HEK293T (cell line): ENCODE data around the gene FHIP1A.

Experiments
- CTCF ChIA-PET: fragments of 350-600 bp; formaldehyde crosslinking; extraction: SDS; loops from one replicate; lab custom pipeline; 2021; ENCODE audit warnings: antibody characterized with exemption, inconsistent platforms; lab: Yijun Ruan, JAX
- POLR2A ChIA-PET: fragments of 350-600 bp; formaldehyde crosslinking; extraction: SDS; loops from one replicate; lab custom pipeline; 2020; ENCODE audit warnings: antibody characterized with exemption, inconsistent platforms; lab: Yijun Ruan, JAX
- DNase-seq: peaks from one replicate; pipeline ENCODE4 v3.0.0; 2012; ENCODE audit warnings: mixed read lengths; ENCODE audit errors: extremely low spot score
- ARNT ChIP-seq: fragments of 450-650 bp; IDR thresholded peaks from 2 replicates; pipeline ENCODE4 v1.6.1; 2017; ENCODE audit warnings: mild to moderate bottlenecking
- BHLHE40 ChIP-seq: fragments of 450-650 bp; IDR thresholded peaks from 2 replicates; pipeline ENCODE4 v1.6.1; 2016; ENCODE audit warnings: mild to moderate bottlenecking, moderate library complexity, borderline replicate concordance
- CTBP1 ChIP-seq: fragments of 450-650 bp; IDR thresholded peaks from 2 replicates; pipeline ENCODE4 v1.6.1; 2016; ENCODE audit warnings: borderline replicate concordance
- ELF4 ChIP-seq: fragments of 450-650 bp; IDR thresholded peaks from 2 replicates; pipeline ENCODE4 v1.6.1; 2017; ENCODE audit warnings: antibody characterized with exemption
- FOXA1 ChIP-seq: fragments of 450-650 bp; IDR thresholded peaks from 2 replicates; pipeline ENCODE4 v1.6.1; 2016; ENCODE audit warnings: mild to moderate bottlenecking
- FOXK2 ChIP-seq: fragments of 450-650 bp; IDR thresholded peaks from 2 replicates; pipeline ENCODE4 v1.6.1; 2016; ENCODE audit warnings: mild to moderate bottlenecking
- FOXM1 ChIP-seq: fragments of 450-650 bp; IDR thresholded peaks from 2 replicates; pipeline ENCODE4 v1.6.1; 2017; ENCODE audit warnings: mild to moderate bottlenecking, borderline replicate concordance
- HDGF ChIP-seq: fragments of 450-650 bp; IDR thresholded peaks from 2 replicates; pipeline ENCODE4 v1.6.1; 2017; ENCODE audit warnings: antibody characterized with exemption, borderline replicate concordance
- L3MBTL2 ChIP-seq: fragments of 450-650 bp; conservative IDR thresholded peaks from 2 replicates; pipeline ENCODE4 v1.6.1; 2016; ENCODE audit warnings: mild to moderate bottlenecking
- LEF1 ChIP-seq: fragments of 450-650 bp; IDR thresholded peaks from 2 replicates; pipeline ENCODE4 v1.6.1; 2017; ENCODE audit warnings: mild to moderate bottlenecking, borderline replicate concordance
- NFRKB ChIP-seq: fragments of 450-650 bp; IDR thresholded peaks from 2 replicates; pipeline ENCODE4 v1.6.1; 2016; ENCODE audit warnings: mild to moderate bottlenecking, moderate library complexity
- SP1 ChIP-seq: fragments of 450-650 bp; IDR thresholded peaks from 2 replicates; pipeline ENCODE4 v1.6.1; 2017
- SUZ12 ChIP-seq: fragments of 450-650 bp; IDR thresholded peaks from 2 replicates; pipeline ENCODE4 v1.6.1; 2016; ENCODE audit warnings: mild to moderate bottlenecking
- TARDBP ChIP-seq: fragments of 450-650 bp; IDR thresholded peaks from 2 replicates; pipeline ENCODE4 v1.6.1; 2016
- ZNF384 ChIP-seq: fragments of 450-650 bp; IDR thresholded peaks from 2 replicates; pipeline ENCODE4 v1.6.1; 2016
- TF ChIP-seq, protein P1 (sequence below): fragments of 450-650 bp; IDR thresholded peaks from 2 replicates; pipeline ENCODE4 v1.6.1; 2016

FHIP1A gene

DNA sequence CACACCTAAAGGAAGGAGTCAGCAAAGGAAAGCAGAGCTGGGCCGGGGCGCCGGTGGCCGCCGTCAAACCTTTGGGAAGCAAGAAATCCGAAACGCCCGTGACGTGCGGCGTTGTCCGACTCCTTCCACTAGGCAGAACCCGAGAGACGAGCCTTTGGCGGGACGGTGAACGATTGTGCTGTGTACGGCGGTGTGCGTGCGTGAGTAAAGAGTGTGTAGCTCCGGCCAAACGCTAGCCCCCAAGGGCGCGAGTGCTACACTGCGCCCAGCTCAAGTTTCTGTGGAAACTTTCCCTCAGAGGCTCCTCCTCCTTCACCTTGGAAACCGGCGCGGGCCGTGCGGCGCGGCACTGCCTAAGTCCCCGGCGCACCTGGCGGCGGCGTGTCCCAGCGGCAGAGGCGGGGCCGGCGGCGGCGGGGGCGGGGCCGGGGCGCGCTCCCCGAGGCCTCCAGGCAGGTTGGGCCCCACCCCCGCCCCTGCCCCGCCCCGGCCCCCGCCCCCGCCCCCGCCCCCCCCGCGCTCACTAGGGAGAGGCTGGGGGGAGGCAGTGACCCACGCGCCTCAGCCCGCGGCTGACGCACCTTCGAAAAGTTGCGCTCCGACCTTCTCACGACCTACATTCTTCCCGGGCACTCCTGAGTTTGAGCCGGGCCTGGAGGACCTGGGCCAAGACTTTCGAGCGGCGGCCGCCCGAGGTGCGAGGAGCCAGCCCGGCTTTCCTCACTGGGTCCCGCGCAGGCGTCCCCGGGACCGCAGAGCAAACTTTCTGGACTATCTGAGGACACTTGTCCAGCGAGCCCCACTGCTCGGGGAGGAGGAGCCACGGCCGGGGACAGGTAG, at the start of gene FHIP1A:
TSS of gene FHIP1A (plus strand) at position 547 of the 840 bp plus-strand sequence. CDS start 157,084 bp downstream, outside the sequence.
- ChIA-PET POLR2A (interaction anchor here (0.8 to 1.4 kb wide), 7 partner anchors 12 to 105 kb away, joined by 3 to 5 read pairs (median 3); no protein-coding TSS in a partner anchor), CTCF (interaction anchor here (0.6 to 1.4 kb wide), 2 partner anchors 20 to 132 kb away, joined by 3 to 7 read pairs; partner anchors contain the start of gene PRSS48)
- TF ChIP-seq L3MBTL2 (peak; percentile 89), ELF4 (no peak), ARNT (0 out of 2 replicates have a peak, but pooled peaks have one; percentile 42), SP1 (no peak), BHLHE40 (no peak), FOXA1 (no peak), TARDBP (no peak)
- TF ChIP-seq, protein P1, sequence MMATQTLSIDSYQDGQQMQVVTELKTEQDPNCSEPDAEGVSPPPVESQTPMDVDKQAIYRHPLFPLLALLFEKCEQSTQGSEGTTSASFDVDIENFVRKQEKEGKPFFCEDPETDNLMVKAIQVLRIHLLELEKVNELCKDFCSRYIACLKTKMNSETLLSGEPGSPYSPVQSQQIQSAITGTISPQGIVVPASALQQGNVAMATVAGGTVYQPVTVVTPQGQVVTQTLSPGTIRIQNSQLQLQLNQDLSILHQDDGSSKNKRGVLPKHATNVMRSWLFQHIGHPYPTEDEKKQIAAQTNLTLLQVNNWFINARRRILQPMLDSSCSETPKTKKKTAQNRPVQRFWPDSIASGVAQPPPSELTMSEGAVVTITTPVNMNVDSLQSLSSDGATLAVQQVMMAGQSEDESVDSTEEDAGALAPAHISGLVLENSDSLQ: no peak
- peak; percentile 88 for DNase-seq

DNA sequence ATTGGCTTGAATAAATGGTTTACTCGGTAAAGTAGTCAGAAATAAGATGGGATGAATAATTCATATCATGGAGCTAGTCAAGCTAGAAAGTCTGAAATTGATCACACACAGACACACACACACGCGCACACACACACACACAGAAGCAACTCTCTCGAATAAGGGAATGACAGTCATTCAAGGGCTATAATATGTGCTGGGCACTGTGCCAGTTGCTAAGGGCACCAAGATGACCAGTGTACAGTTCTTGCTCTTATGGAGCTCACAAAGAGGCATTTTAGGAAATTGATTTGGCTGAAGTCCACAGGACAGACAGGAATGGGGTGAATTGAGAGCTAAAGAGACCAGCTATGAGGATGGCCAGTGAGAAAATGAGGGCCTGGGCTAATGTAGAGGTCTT, 49.4 kb upstream of the FHIP1A start:
- DNase-seq: no peak
- TF ChIP-seq SUZ12 (no peak), LEF1 (no peak), FOXA1 (no peak), ZNF384 (no peak), ELF4 (no peak), TARDBP (no peak), NFRKB (no peak), L3MBTL2 (no peak), ARNT (no peak), FOXM1 (no peak), SP1 (no peak), FOXK2 (no peak), BHLHE40 (no peak), CTBP1 (no peak), HDGF (no peak)
- TF ChIP-seq, protein P1: no peak
- POLR2A ChIA-PET: interaction anchor here (1.2 kb wide), 1 partner anchor 35 kb away, joined by 3 read pairs; the partner anchor contains the start of gene SH3D19
- CTCF ChIA-PET: interaction anchor here (1.5 kb wide), 1 partner anchor 82 kb away, joined by 4 read pairs; the partner anchor contains the start of gene PRSS48

DNA sequence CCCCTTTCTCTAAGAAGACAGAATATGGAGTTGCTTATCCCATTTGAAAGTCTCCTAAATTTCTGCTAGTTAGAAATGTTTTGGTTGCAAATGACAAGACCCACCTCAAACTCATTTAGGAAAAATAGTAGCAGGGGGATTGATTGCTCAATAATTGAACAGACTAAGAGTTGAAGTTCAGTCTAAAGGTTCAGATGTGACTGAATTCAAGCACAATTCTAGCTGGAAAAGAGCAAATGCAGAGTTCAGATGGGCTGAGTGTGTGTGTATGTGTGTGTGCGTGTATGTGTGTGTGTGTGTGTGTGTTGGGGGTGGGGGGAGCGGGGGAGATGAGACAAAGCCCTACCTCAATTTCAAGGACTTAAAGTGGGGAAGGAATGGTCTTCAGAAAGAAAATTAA, 47.9 kb upstream of the FHIP1A start:
- POLR2A ChIA-PET: no interaction called here
- CTCF ChIA-PET: no interaction called here
- TF ChIP-seq TARDBP: no peak
- no peak for TF ChIP-seq ARNT
- TF ChIP-seq BHLHE40: no peak
- TF ChIP-seq FOXM1: no peak
- no peak for TF ChIP-seq ZNF384
- TF ChIP-seq NFRKB: no peak
- TF ChIP-seq, protein P1: no peak
- no peak for TF ChIP-seq ELF4
- no peak for TF ChIP-seq HDGF
- TF ChIP-seq LEF1: no peak
- no peak for TF ChIP-seq SUZ12
- TF ChIP-seq SP1: no peak
- no peak for TF ChIP-seq FOXA1
- TF ChIP-seq L3MBTL2: no peak
- TF ChIP-seq FOXK2: no peak
- no peak for DNase-seq

DNA sequence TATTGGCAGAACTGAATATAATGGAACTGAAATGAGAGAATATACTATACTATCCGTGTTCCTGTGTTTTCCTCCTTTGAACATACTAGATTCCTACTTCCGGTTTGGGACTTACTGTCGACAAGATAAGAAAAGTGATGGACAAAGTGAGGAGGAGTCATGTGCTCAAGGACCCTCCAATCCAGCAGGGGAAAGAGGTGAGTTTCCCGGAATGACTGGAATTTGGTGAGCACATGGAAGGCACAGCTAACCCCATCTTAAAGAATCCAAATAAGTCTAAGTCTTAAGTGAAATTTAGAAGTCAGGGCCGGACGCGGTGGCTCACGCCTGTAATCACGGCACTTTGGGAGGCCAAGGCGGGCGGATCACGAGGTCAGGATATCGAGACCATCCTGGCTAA, 47.0 kb upstream of the FHIP1A start:
- ChIA-PET CTCF (interaction anchor here (0.7 to 1.0 kb wide), 5 partner anchors 10 to 344 kb away, joined by 3 to 7 read pairs (median 3); partner anchors contain the start of gene PRSS48), POLR2A (no interaction called here)
- DNase-seq: no peak
- TF ChIP-seq ELF4: no peak
- TF ChIP-seq TARDBP: no peak
- TF ChIP-seq FOXA1: no peak
- no peak for TF ChIP-seq CTBP1

GRCh38 chr4:151362404-151363164, 46.4 kb upstream of the FHIP1A start:
- CTCF ChIA-PET: interaction anchor here (0.7 to 1.0 kb wide), 6 partner anchors 10 to 344 kb away, joined by 3 to 7 read pairs (median 3); partner anchors contain the start of gene PRSS48
- DNase-seq: peak; percentile 85
- TF ChIP-seq ARNT (no peak), ZNF384 (peak; percentile 31; the same call in 1 of the 2 replicates), SP1 (no peak), LEF1 (no peak)
- POLR2A ChIA-PET: no interaction called here
